RKO (cell line): ENCODE results near the gene LNX1.

ENCODE experiments used
- DNase-seq: peaks from one replicate; pipeline ENCODE4 v3.0.0-alpha.2; 2016; ENCODE audit warnings: low spot score

Gene LNX1

DNA sequence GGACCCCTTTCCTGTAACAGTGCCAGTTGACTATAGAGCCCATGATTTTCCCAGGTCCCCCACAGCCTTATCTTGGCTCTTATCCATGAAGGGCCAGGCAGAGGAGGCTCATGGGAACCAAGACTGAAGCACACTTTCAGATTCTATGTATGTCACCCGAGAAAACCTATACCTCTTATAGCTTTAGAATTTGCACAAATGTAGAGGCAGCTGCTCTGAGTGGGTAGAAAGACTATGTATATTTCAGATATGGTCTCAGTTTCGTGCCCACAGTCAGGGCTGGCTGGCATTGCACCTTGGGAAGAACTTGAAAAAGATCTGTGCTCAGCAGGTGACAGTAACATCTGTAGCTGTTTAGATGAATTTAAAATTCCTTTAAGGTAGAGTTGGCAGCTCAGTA is 8.3 kb upstream of the LNX1 start:
- DNase-seq: no peak

DNA sequence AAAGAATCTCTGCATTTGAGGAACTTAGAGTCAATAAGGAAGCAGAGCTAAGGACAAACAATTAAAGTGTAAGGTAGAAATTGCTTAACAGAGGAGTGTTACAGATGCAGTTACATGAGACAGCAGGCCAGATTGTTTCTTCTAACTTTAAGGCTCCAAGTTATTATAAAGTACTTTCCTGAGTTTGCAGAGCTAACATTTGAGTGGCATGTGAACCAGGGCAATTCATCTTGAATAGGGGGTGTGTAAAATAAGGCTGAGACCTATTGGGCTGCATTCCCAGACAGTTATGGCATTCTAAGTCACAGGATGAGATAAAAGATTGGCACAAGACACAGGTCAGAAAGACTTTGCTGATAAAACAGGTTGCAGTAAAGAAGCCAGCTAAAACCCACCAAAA is 7.6 kb upstream of the LNX1 start:
- no peak for DNase-seq

DNA sequence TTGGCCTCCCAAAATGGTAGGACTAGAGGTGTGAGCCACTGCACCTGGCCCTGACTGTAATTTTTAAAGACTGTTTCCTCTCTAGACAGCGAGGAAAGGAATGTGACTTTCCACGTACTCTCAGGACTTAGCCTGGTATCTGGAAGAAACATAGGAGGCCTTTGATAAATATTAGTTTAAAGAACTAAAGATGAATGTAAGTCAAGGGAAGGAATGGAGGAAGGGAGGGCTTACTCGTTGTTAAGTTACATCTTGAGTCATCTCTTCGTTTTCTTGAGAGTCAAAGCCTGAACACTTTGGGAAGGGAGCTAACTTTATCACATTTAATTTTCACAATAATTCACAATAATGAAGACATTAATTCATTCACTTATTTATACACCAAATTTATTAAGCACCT is 7.2 kb upstream of the LNX1 start:
- no peak for DNase-seq

DNA sequence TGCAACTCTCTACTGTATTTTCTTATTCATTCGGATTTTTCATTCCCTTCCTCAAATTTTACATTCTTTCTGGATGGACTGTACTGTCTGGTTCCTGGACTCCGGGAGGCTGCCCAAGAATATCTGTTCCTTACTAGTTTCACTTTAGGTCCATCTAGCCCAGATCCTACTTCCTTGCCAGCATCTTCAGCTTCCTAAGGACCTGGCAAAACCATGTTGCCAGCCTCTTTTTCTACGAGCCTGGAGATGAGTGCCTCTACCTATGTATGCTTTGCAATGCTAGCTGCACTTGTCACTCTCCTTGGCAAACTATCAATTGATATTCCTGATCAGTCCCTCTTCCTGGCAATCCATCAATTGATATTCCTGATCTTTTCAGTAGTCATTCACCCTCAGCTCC is 5.6 kb upstream of the LNX1 start:
- DNase-seq: no peak

DNA sequence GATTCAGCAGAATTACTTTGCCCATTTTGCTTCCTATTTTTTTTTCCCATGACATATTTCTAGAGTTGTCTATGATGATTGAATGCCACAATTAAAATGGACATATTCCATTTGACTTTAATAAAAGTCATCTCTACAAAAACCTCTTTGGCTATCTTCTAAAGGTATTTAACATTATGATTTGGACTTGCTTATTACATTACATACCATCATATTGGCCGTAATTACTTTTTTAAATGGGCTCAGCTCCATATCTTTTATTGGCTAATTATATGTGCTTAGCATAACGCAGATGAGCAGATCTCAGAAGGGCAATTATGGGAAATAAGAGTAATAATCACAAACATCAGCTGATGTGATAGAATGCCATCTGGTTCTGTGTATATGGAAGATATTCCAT is 4.5 kb upstream of the LNX1 start:
- no peak for DNase-seq

DNA sequence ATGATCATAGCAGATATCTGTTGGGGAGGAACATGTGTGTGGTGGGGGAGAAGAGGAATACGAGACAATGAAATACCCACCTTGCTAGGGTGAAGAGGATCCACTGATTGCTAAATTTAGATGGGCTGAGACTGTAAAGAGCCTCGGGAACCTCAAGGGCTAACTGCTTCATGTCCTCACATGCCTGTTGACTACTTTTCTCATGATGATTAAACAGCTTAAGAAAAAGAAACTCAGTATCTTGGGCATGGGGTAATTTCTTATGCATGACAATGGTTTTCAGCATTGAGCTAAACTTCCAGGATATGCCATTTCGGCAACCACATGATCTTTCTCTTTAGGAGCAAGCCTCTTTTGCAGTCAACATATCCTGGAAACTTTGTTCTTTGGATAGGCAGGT is 3.9 kb upstream of the LNX1 start:
- no peak for DNase-seq

DNA sequence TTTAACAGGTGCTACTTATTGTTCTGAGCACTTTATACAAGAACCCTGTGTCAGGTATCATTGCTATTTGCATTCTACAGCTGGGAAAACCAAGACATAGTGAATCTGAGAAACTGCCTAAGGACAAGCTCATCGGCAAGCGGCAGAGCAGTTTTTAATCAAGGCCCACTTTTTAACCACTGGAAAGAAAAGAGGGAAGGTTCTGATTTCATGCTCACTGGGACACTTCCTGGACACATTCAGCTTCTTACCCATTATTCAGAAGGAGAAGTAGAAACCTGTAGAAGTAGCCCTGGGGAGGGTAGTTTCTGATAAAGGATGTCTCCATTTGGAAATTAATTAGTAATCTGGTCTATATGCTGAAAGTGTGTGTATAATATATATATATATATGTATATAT is 2.5 kb upstream of the LNX1 start:
- no peak for DNase-seq

DNA sequence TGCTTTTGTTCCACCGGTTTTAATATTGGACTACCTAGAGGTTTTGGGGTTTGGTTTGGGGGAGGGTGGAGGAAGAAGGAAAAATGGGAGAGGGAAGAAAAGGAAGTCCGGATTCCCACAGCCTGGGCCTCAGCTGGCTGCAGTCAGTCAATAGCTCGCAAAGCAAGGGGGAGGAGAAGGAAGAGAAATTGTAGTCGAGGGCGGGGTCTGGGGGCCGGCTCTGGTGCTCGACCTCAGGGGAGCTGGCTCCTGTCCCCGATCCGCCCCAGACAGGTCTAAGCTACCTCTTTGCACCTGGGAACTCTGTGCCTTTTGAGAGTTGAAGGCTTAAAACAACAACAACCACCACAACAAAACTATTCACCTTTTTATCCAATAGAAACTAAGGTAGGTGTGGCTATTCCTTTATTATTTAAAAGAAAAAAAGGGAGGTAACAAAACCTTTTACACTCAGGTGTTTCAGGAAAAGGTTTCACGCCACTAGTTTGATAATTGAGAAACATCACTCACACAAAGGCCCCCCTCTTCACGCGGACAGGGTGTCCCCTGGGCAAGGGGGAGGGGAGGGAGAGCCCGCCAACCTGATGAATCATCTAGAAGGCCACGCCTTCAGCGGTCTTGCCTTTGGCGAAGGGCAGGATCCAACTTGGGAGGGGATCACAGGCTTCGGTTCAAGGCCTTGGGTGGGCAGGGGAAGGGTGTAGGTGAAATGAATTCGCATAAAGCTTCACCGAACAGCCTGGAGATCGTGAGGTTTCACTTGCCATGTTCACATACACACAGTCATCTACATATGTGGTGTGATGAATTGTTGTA is 1.6 kb upstream of the LNX1 start:
- no peak for DNase-seq

DNA sequence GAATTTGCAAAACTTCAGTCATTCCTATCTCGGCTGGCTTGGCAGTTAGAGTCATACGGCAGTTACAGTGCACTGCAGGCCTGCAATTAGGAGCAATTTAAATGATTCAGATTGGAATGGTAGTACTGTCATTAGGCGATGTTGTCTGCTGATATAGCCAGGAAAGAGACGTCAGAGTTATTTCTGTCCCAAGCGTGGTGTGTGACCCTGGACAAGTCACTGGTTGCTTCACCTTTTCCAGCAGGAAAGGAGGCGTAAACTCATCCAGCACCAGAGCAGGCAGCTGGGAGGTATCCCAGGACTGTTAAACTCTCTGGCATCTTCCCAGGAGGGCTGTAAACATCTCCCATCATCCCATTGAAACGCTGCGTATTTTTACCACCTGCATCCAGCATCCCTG is 836 bp upstream of the LNX1 start:
- no peak for DNase-seq

DNA sequence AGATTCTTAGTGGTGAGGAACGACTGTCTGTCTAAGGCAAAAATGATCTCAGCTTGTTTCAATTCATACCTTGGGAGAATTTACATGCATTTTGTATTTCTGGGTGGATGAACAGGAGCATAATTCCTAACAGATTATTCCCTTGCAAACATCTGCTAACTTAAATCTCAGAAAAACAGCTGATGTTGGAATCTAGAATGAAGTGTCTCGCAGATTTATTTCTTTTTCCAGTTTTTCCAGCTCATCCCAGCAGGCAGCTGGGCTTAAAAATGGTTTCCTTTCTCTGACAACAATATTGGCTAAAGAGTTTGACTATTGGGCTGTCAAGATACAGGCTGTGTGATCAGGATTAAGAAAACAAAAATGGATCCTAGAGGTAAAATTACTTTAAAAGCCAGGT is 1.1 kb downstream of the LNX1 start:
- no peak for DNase-seq

DNA sequence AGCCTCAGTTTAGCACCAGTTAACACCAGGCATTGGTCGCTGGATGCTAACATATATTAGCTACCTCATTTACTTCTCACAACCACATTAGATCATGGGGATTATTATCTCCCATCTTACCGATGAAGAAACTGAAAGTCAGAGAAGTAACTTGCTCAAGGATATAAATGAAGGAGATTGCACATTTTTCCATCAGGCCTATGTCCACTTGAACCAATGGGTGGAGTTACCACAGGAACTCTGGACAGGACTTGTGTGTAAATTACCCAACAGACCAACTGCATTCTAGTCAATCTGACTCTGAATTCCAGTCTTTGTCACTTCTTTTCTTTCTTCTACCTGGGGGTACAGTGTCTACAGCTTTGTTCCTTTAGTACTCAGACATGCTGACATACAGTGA is 1.8 kb downstream of the LNX1 start:
- DNase-seq: no peak

DNA sequence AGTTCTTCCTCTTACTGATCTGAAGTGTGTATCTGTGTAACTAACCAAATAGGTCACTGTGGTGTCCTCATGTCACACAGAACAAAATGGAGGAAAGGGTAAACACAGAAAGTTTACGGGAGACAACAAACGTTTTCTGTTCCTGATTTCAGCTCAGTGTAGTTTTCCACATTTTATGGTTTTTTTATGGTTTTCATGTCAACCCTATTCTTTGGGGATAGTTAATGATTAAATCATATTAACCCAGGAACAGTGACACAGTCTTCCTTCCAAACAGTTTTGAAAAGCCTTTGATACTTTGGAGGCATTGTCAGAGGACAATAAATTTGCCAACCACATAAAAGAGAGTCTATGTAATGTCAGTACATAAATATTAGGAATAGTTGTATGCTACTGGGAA is 4.2 kb downstream of the LNX1 start:
- DNase-seq: no peak

DNA sequence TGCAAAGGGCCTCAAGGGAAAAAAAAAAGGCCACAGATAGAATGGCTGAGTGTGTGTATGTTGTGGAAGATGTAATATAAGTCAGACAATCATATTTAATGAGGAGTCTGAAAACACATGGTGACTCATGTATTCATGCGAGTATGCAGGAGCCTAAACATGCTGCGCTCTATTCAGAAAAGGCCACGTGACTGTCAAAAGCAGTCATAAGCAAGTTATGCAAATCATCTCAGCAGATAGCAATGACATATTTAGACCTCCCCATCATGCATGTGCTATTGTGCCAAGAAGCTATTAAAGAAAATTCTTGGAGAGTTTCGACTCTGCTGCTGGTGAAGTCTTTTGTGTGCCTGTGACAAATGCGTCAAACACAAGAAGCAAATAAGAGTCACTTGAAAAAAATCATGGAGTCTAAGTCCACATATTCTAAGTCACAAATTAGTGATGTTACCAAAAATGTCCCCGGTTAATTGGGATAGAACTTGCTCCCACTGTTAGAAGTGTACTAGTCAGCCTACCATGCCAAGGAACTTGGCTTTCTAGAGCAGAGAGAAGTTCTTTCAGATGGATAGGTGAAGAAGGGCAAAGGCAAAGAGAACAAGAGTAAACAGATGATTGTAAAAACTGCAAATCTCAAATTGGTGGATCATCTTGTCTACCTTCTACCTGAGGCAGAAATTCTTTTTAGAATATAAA is 5.0 kb downstream of the LNX1 start:
- DNase-seq: peak; percentile 32

DNA sequence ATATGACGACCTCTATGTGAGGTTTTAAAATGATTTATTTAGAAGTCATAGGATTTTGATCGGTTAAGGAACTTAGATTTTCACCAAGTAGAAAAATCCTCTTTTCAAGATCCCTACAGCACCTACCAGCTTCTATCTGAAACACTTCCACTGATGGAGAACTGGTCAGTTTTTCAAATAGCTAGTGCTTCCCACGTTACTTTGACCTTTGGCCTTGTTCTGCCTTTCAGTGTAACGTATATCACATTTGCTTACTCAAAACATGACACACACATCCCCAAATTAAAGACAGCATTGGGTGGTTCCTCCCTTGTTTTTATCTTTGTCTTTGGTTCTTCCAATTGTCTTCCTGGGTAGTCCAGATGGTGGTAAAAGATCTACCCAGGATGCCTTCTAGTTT is 6.6 kb downstream of the LNX1 start:
- DNase-seq: no peak

DNA sequence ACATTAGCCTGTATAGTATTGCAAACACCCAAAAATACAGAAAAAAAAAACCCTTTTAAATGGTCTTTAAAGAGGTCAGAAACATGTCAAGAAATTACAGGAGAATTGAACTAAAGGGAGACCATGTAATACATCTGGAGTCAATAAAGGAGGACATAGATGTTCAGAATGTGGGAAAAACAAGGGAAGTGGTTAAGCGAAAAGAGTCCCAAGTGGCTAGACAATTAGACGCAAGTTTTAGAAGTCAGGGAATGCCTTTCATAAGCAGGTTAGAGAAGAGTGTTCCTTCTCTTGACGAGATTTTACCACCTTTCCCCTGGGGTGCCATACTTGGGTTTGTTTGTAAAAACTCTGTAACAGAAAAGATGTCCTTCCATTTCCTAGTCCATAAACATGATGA is 7.8 kb downstream of the LNX1 start:
- DNase-seq: no peak

DNA sequence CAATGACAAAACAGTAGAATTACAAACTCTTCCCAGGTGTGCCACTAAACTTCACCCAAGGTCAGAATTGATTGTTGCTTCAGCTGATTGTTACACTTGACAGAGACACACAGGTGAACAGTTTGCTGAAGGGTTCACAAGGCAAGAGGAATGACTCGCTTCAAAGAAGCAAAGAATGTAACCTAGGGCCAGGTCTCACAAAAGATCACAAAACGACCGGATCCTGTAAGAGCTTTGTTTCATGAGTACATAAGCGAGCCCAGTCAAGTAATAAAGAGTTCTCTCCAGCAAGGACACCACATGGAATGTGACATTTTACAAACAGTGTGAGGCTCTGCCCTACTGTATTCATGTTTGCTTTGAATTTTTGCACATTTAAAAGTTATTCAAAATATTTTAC is 9.1 kb downstream of the LNX1 start:
- no peak for DNase-seq

DNA sequence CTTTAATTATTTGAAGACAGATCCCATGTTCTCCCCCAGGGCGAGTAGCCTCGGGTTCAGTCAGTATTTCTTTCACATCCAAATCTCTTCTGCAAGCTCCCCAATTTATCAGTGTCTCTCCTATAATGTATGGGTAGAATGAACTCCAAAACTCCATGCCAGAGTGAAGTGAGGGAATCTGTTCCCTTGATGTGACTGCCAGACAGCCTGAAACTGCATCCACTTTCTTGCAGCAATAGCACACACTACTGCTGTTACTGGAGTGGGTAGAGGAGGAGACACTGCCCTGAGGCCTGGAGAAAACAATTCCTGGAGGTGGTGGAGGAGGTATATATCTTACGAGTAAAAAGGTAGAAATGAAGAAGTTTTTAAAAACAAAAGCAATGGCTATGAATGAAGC is 11.0 kb downstream of the LNX1 start:
- DNase-seq: no peak

DNA sequence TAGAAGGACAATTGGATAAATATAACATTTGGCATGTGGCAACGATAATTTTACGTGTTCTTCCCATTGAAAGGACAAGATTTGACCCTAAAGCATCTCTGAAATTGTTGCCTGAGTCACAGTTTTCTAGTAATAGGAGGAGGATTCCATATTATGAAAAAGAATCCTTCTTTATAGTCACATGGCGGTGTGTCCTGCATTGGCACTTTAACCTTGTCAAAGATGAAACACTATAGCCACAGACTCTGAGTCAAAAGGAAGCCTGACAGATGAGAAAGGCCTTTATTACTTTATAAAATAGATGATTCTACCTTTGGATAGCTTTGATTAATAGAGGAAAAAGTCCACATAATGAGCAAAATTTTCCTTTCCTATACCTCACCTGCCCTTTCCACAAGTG is 11.5 kb downstream of the LNX1 start:
- DNase-seq: no peak

DNA sequence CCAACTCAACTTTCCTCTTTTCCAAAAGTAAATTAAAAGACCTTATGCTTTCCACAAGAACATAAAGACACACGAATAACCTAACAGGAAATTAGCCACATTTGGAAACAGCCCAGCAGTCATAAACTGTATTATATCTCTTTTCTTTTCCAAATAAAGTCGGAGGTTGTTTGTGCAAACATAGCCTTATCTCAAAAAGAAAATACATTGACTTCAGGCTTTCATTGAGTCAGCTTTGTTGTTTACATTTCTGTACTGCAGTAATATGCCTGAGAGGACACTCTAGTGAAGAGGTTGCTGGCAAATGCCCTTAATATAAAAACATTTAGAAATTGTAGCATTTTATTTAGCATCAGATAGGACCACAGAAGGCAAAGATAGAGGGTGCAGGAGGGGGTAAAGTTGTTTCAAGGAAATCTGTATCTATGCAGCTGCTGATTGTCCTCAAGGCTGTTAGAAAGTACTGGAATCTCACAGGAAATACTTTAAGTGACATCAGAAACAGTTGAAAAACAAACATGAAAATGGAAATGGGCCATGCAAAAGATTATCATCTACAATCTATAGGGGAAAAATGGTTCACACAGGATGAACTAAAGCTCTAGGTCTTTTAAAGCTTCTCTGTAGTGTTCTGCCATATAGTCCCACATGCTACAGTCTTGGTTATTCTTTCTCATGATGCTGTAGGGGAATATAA is 14.5 kb downstream of the LNX1 start:
- DNase-seq: no peak

DNA sequence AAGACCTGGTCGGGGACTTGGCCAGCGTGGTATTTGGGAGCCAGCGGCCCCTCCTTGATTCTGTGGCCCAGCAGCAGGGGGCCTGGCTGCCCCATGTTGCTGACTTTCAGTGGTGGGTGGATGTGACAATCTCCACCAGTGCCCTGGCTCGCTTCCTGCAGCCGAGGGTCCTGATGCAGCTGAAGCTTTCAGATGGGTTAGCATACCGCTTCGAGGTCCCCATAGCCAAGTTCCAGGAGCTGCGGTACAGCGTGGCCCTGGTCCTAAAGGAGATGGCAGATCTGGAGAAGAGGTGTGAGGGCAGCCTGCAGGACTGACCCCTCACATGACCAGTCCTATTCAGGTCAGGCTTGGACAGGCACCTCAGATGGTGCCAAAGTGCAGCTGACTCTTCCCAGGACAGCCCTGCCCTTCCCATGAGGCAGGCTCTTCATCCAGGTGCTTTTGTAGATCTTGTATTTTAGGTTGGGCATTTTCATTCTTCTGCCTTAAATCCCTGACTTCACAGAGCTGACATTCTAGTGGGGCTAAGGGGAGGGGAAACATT is 15.1 kb downstream of the LNX1 start:
- no peak for DNase-seq

DNA sequence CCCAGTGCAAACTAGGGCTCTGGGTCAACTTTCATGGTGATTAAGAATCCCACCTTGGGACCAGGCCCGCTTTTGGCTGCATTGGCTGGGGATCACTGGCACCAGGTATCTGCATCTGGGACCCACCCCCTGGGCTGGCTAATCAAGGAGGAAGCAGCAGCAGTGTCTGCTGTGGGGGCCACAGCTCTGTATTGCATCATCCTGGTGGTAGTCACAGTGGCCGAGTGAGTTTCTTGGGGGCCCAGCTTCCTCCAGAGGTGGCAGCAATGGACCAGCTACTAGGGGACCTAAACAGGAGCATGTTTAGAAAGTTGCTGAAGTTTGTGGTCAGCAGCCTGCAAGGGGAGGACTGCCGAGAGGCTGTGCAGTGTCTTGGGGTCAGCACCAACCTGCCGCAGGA is 15.7 kb downstream of the LNX1 start:
- no peak for DNase-seq

DNA sequence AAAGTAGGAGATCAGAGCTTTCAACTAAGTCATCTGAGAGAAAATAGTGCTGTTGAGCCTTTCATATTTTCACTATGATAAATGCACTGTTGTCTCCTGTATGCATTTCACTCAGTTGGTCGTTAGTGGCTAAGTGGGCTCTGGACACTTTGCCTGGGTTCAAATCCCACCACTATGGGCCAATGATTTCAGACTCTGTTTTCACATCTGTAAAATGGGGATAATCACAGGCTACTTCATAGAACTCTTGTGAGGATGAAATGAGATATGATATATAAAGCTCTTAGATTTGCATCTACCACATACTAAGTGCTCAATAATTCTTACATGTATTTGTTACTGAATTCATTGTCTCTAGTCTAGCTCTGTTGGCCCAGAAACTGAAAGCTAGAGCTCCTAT is 16.8 kb downstream of the LNX1 start:
- no peak for DNase-seq

DNA sequence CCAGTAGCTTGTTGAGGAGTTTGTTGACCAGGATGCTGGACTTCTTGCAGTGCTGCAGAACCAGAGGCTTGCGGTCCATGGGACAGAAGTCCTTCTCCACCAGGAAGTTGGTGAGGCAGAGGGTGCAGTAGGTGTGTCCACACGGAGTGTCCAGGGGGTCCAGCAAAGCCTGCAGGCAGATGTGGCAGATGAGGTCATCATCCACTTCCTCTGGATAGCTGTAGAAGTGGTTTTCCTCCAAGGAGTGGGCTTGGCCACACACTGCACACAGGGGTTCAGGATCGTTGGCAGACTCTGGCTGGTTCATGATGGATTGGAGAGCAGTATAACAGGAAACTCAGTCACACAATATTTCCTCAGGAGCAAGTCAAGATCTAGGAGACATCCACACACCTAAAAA is 17.6 kb downstream of the LNX1 start:
- DNase-seq: no peak
